Uterus (tissue), 2 donors: ENCODE measurements around the gene TMC3.

Experiments
- CTCF ChIP-seq, 4 experiments: fragments of 200-600 bp in 2 of 4; fragments of 450-650 bp in 2 of 4; sonication (generic) in 2 of 4; IDR thresholded peaks; one replicate each; pipeline ENCODE4 v1.5.1; 2016 to 2019; ENCODE audit warnings: antibody characterized with exemption in 4 of 4, mild to moderate bottlenecking in 2 of 4, moderate library complexity in 1 of 4
- POLR2A ChIP-seq, 2 donors: fragments of 450-650 bp; IDR thresholded peaks; one replicate each; pipeline ENCODE4 v1.6.1; 2016; ENCODE audit warnings: antibody characterized with exemption in 2 of 2, mild to moderate bottlenecking in 1 of 2, moderate library complexity in 1 of 2

GRCh38 chr15:81294516-81294880, 79.5 kb downstream of the TMC3 start:
- TF ChIP-seq POLR2A (IDR thresholded peaks at IDR 0.05) (no peak), CTCF (IDR thresholded peaks at IDR 0.05) (no peak)
